Nephron (organoid): ENCODE measurements around the gene PRMT7.
"Not testable (repeated sequence)": the region's sequence is repeated elsewhere in the genome, so short reads cannot be mapped to it uniquely, and the experiment has no call there.

Experiments used
- H3K27ac Mint-ChIP-seq, 3 experiments: 2 replicates each; pipeline ENCODE4 v1.8.0; 2020; ENCODE audit warnings: mixed read lengths in 3 of 3, mild to moderate bottlenecking in 2 of 3, moderate library complexity in 1 of 3
- H3K27me3 Mint-ChIP-seq: 2 replicates; pipeline ENCODE4 v1.8.0; 2021; ENCODE audit warnings: low read depth, mild to moderate bottlenecking, moderate library complexity, mixed read lengths
- H3K36me3 Mint-ChIP-seq: 2 replicates; pipeline ENCODE4 v1.8.0; 2020; ENCODE audit warnings: low read depth, mixed read lengths
- H3K4me1 Mint-ChIP-seq: 2 replicates; pipeline ENCODE4 v1.8.0; 2020; ENCODE audit warnings: mixed read lengths
- H3K4me3 Mint-ChIP-seq, 3 experiments: 2 replicates each; pipeline ENCODE4 v1.8.0; 2020; ENCODE audit warnings: mild to moderate bottlenecking in 3 of 3, mixed read lengths in 3 of 3, moderate library complexity in 2 of 3
- H3K9me3 Mint-ChIP-seq: 2 replicates; pipeline ENCODE4 v1.8.0; 2020; ENCODE audit warnings: mixed read lengths
- TF ChIP-seq, protein P1 (sequence below), 3 experiments: fragments of 200-600 bp; sonication (generic); IDR thresholded peaks; one replicate each; pipeline ENCODE4 v1.5.0; 2021; ENCODE audit warnings: antibody characterized with exemption in 3 of 3; ENCODE audit not compliant: unreplicated experiment in 3 of 3

The PRMT7 gene

DNA sequence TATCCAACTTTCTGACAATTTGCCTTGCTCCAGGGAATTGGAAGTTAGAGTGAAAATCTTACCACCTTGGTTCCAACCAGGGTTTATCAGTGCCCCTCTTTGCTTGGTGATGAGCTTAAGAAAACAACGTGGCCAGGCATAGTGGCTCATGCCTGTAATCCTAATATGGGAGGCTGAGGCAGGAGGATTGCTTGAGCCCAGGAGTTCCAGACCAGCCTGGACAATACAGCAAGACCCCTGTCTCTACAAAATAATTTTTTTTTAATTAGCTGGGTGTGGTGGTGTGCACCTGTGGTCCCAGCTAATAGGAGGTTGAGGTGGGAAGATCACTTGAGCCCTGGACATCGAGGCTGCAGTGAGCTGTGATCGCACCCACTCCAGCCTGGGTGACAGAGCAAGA lies 25.1 kb upstream of the PRMT7 start:
- Mint-ChIP-seq H3K27ac (no peak overlapping the region), H3K27me3 (no peaks in the 10 kb centered on the region), H3K4me1 (peaks cover 5% of the 10 kb centered on the region), H3K36me3 (peaks cover 34% of the 10 kb centered on the region), H3K9me3 (no peaks in the 10 kb centered on the region), H3K4me3 (no peak overlapping the region)
- TF ChIP-seq, protein P1, sequence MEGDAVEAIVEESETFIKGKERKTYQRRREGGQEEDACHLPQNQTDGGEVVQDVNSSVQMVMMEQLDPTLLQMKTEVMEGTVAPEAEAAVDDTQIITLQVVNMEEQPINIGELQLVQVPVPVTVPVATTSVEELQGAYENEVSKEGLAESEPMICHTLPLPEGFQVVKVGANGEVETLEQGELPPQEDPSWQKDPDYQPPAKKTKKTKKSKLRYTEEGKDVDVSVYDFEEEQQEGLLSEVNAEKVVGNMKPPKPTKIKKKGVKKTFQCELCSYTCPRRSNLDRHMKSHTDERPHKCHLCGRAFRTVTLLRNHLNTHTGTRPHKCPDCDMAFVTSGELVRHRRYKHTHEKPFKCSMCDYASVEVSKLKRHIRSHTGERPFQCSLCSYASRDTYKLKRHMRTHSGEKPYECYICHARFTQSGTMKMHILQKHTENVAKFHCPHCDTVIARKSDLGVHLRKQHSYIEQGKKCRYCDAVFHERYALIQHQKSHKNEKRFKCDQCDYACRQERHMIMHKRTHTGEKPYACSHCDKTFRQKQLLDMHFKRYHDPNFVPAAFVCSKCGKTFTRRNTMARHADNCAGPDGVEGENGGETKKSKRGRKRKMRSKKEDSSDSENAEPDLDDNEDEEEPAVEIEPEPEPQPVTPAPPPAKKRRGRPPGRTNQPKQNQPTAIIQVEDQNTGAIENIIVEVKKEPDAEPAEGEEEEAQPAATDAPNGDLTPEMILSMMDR (IDR thresholded peaks at IDR 0.05; ENCODE audit: unreplicated experiment in 3 of 3): no peak

DNA sequence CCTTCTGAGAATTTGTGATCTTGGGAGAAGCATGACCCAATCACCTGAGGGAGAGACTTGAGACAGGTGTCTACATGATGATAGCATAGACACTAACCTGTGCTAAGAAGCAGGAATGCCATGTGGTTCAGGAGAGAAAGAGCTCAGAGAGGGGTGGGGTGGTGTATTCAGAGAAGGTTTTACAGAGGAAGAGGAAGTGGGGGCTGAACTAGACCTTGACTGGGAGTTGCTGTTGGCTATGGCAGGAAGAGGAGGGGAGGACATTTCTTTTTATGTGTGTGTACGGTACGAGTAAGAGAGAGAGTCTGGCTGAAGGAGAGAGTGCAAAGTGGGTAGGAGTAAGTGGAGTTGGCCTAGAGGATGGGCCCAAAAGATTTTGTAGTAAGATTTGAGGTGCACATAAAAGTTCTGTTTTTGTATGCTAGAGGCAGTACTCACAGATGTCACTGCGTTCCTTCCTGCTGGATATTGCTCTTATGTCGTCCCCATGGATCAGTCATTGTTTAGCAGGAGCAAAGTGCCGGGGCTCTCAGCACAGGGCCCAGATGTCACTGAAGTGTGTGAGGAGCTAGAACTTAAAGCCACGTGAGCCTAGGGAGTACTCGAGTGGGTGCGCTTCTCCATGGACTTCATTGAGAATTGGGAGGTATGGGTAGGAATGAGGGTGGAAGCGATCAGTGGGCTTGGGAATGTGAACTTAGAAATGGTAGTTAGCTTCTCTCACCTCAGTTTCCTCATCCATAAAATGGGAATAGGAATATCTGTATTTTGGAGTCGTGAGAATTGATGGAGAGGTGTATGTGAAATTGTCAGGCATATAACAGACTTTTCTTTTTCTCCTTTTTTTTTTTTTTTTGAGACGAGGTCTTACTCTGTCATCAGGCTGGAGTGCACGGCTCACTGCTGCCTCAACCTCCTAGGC lies 24.4 kb upstream of the PRMT7 start:
- no peak overlapping the region for H3K4me3 Mint-ChIP-seq
- TF ChIP-seq, protein P1 (IDR thresholded peaks at IDR 0.05; ENCODE audit: unreplicated experiment in 3 of 3): no peak
- no peaks in the 10 kb centered on the region for H3K27me3 Mint-ChIP-seq
- peaks cover 5% of the 10 kb centered on the region for H3K4me1 Mint-ChIP-seq
- peaks cover 39% of the 10 kb centered on the region for H3K36me3 Mint-ChIP-seq
- no peaks in the 10 kb centered on the region for H3K9me3 Mint-ChIP-seq
- peak overlapping the region in 2 of 3 experiments; percentile 14 to 47 for H3K27ac Mint-ChIP-seq

DNA sequence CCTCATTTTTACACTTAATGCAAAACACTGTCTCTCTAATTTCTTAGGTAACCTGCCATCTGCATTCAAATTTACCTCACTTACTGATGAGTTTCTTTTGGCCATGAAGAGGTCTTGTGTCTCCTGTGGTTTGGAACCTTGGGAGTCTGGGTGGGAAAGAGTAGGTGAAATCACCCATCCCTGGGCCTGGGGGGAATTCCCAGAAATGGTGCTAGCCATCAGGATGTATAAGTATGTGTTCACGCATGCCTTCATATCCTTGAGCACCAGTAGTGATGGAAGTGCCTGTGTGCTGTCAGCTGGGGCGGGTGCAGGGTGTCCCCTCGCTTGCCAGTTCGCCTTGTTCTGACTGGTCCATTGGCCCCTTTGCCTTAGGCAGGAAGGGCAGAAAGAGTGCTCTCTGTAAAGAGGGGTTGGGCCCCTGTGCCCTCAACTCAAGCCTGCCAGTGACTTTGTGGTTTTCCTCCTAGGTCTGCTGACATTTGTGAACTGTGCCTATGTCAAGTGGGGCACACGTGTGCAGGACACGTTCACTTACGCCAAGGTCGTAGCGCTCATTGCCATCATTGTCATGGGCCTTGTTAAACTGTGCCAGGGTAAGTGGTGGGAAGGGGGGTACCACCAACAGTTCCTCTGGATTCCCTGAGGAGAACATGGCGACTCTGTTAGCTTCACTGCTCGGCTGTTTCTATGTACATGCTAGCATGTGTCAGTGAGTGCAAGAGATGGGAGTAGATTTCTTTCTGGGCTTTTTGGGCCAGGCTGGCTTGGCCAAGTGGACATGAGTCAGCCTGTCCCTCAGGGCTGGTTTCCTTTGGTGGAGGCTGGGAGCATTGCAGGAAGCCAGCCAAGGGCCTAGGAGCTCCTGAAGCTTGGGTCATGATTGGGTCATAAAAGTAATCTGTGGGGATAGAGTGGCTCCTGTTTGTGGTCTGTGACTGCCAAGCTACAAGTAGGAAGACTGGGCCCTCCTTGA lies 23.3 kb upstream of the PRMT7 start:
- no peak overlapping the region for H3K4me3 Mint-ChIP-seq
- H3K27ac Mint-ChIP-seq: no peak overlapping the region
- TF ChIP-seq, protein P1 (IDR thresholded peaks at IDR 0.05; ENCODE audit: unreplicated experiment in 3 of 3): no peak
- H3K36me3 Mint-ChIP-seq: peaks cover 41% of the 10 kb centered on the region
- no peaks in the 10 kb centered on the region for H3K27me3 Mint-ChIP-seq
- no peaks in the 10 kb centered on the region for H3K9me3 Mint-ChIP-seq
- H3K4me1 Mint-ChIP-seq: peaks cover 5% of the 10 kb centered on the region

DNA sequence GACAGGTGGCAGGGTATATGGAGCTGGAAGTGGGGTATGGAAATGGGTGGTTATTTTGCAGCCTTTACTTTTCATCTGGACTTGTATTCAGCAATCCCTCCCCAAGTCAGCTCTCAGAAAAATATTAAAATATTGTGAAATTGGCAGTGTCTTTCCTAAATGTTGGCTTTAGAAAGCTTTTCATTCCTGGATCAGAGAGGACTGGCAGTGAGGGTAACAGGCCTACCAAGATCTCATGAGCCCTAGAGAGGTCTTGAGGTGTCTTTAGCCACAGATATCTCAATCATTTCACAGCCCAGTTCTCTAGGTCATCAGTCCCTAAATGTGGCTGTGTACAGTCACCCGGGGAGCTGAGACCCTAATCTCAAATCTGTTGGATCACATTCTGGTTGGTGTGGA lies 22.6 kb upstream of the PRMT7 start:
- H3K4me1 Mint-ChIP-seq: peaks cover 5% of the 10 kb centered on the region
- peaks cover 45% of the 10 kb centered on the region for H3K36me3 Mint-ChIP-seq
- no peak overlapping the region for H3K27ac Mint-ChIP-seq
- TF ChIP-seq, protein P1 (IDR thresholded peaks at IDR 0.05; ENCODE audit: unreplicated experiment in 3 of 3): no peak
- H3K4me3 Mint-ChIP-seq: no peak overlapping the region
- H3K27me3 Mint-ChIP-seq: no peaks in the 10 kb centered on the region
- no peaks in the 10 kb centered on the region for H3K9me3 Mint-ChIP-seq

DNA sequence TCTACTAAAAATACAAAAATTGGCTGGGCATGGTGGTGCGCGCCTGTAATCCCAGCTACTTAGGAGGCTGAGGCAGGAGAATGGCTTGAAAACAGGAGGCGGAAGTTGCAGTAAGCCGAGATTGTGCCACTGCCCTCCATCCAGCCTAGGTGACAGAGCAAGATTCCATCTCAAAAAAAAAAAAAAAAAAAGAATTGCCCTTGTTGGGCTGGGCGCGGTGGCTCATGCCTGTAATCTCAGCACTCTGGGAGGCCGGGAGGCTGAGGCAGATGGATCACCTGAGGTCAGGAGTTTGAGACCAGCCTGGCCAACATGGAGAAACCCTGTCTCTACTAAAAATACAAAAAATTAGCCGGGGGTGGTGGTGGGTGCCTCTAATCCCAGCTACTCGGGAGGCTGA lies 22.0 kb upstream of the PRMT7 start:
- peaks cover 50% of the 10 kb centered on the region for H3K36me3 Mint-ChIP-seq
- not testable (repeated sequence) for H3K27me3 Mint-ChIP-seq, H3K4me1 Mint-ChIP-seq, H3K9me3 Mint-ChIP-seq, H3K4me3 Mint-ChIP-seq, H3K27ac Mint-ChIP-seq

DNA sequence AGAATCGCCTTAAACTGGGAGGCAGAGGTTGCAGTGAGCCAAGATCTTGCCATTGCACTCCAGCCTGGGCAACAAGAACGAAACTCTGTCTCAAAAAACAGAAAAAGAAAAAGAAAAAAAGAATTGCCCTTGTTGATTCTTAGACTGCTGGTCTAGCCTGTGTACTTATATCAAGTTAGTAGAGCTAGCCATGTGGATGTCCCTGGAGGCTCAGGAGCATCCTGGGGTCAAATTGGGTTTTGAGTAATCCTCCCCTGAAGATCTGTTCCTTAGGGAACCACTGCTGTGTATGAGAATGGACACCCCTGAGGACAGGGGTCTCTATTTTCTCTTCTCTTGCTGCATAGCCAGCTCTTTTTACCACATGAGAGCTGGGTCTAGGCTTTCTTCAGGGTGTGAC lies 21.6 kb upstream of the PRMT7 start:
- H3K27me3 Mint-ChIP-seq: peaks cover 1% of the 10 kb centered on the region
- peaks cover 5% of the 10 kb centered on the region for H3K4me1 Mint-ChIP-seq
- no peaks in the 10 kb centered on the region for H3K9me3 Mint-ChIP-seq
- no peak overlapping the region for H3K4me3 Mint-ChIP-seq
- no peak overlapping the region for H3K27ac Mint-ChIP-seq
- TF ChIP-seq, protein P1 (IDR thresholded peaks at IDR 0.05; ENCODE audit: unreplicated experiment in 3 of 3): no peak
- peaks cover 50% of the 10 kb centered on the region for H3K36me3 Mint-ChIP-seq
